ENCODE measurements around the gene RASGRF2. TPM values are rescaled to one million over a fixed set of nuclear protein-coding genes. Genes with fewer than 3 reads are reported as not detected.

Gene RASGRF2
- total and polyA plus RNA-seq, 8 donors = 1.1 to 2.7 (median 1.4) TPM

GRCh38 chr5:81093536-81094196, 133.5 kb downstream of the RASGRF2 start:
- intact Hi-C loops (cut with DNase I) = no loop called here
- Histone ChIP-seq H3K36me3 (no peaks in the 10 kb centered on the region), H3K4me1 (no peaks in the 10 kb centered on the region), H3K4me3 (no peak overlapping the region), H3K9me3 (no peaks in the 10 kb centered on the region), H3K27me3 (no peaks in the 10 kb centered on the region), H3K27ac (no peak overlapping the region)
- FAIRE-seq (no peak), DNase-seq (no peak), ATAC-seq (no peak)
- TF ChIP-seq CTCF (IDR thresholded peaks at IDR 0.05) = no peak
- 63 to 79% methylated on average over 2 of the region's 2 CpGs for WGBS, 2 donors

GRCh38 chr5:81095835-81096234, 135.7 kb downstream of the RASGRF2 start:
- FAIRE-seq = no peak
- 94 to 100% methylated on average over 1 of the region's 1 CpG for WGBS, 2 donors
- no peak for ATAC-seq
- no peak overlapping the region for H3K27ac ChIP-seq
- H3K4me3 ChIP-seq = no peak overlapping the region
- no peaks in the 10 kb centered on the region for H3K9me3 ChIP-seq
- no peak for DNase-seq
- no peaks in the 10 kb centered on the region for H3K36me3 ChIP-seq
- TF ChIP-seq CTCF (IDR thresholded peaks at IDR 0.05) = no peak
- no peaks in the 10 kb centered on the region for H3K27me3 ChIP-seq
- H3K4me1 ChIP-seq = no peaks in the 10 kb centered on the region
- intact Hi-C loops (cut with DNase I) = no loop called here

GRCh38 chr5:81097713-81098112, 137.6 kb downstream of the RASGRF2 start:
- no peak for FAIRE-seq
- intact Hi-C loops (cut with DNase I) = no loop called here
- no peak for TF ChIP-seq CTCF (IDR thresholded peaks at IDR 0.05)

GRCh38 chr5:81105261-81105877, 145.2 kb downstream of the RASGRF2 start:
- Histone ChIP-seq H3K9me3 (no peaks in the 10 kb centered on the region), H3K36me3 (no peaks in the 10 kb centered on the region), H3K4me1 (no peaks in the 10 kb centered on the region), H3K27ac (no peak overlapping the region), H3K27me3 (no peaks in the 10 kb centered on the region), H3K4me3 (no peak overlapping the region)
- FAIRE-seq = no peak
- WGBS, 2 donors = 61 to 68% methylated on average over 5 of the region's 5 CpGs
- no peak for DNase-seq
- intact Hi-C loops (cut with DNase I) = no loop called here
- TF ChIP-seq CTCF (IDR thresholded peaks at IDR 0.05) = no peak
- no peak for ATAC-seq

More at GRCh38 chr5:81097713-81098112, 137.6 kb downstream of the RASGRF2 start:
- 68 to 83% methylated on average over 3 of the region's 3 CpGs for WGBS, 2 donors
- Histone ChIP-seq H3K27me3 (no peaks in the 10 kb centered on the region), H3K36me3 (no peaks in the 10 kb centered on the region), H3K4me1 (no peaks in the 10 kb centered on the region), H3K9me3 (no peaks in the 10 kb centered on the region), H3K27ac (no peak overlapping the region), H3K4me3 (no peak overlapping the region)
- ATAC-seq = no peak
- DNase-seq = no peak

- TF ChIP-seq CTCF (IDR thresholded peaks at IDR 0.05) = no peak
- ATAC-seq (no peak), DNase-seq (no peak), FAIRE-seq (no peak)
- H3K27me3 ChIP-seq = no peaks in the 10 kb centered on the region
- no peaks in the 10 kb centered on the region for H3K4me1 ChIP-seq
- no peaks in the 10 kb centered on the region for H3K36me3 ChIP-seq
- intact Hi-C loops (cut with DNase I) = no loop called here
- no peak overlapping the region for H3K4me3 ChIP-seq
- no peaks in the 10 kb centered on the region for H3K9me3 ChIP-seq
- WGBS, 2 donors = 50 to 73% methylated on average over 4 of the region's 4 CpGs
- H3K27ac ChIP-seq = no peak overlapping the region
These were observed 155.1 kb downstream of the RASGRF2 start for GRCh38 chr5:81115261-81115660.
